GM10266 (cell line): ENCODE measurements around the gene ANKRD40.

Source experiments
- DNase-seq: peaks from one replicate; pipeline ENCODE4 v3.0.0; 2012; ENCODE audit errors: extremely low spot score
- TF ChIP-seq, protein P1 (sequence below): IDR thresholded peaks from 2 replicates; pipeline ENCODE4 v1.5.1; 2012; ENCODE audit warnings: mild to moderate bottlenecking, low read depth; ENCODE audit not compliant: control insufficient read depth, insufficient read depth; ENCODE audit errors: missing control alignments

Gene ANKRD40

DNA sequence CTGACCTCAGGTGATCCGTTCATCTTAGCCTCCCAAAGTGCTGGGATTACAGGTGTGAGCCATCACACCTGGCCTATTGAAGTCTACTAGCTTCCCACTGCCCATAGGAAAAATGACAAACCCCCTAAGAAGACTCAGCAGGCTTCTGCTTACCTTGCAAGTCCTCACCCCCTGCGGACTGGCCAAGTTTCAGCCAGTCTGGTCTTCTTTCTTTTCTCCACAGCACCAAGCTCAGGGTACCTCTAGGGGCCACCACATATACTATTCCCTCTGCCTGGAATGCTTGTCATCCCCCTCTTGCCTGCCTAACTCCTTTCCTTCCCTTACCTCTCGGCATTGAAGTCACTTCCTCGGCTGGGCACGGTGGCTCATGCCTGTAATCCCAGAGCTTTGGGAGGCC is 41.9 kb downstream of the ANKRD40 start:
- no peak for DNase-seq
- TF ChIP-seq, protein P1, sequence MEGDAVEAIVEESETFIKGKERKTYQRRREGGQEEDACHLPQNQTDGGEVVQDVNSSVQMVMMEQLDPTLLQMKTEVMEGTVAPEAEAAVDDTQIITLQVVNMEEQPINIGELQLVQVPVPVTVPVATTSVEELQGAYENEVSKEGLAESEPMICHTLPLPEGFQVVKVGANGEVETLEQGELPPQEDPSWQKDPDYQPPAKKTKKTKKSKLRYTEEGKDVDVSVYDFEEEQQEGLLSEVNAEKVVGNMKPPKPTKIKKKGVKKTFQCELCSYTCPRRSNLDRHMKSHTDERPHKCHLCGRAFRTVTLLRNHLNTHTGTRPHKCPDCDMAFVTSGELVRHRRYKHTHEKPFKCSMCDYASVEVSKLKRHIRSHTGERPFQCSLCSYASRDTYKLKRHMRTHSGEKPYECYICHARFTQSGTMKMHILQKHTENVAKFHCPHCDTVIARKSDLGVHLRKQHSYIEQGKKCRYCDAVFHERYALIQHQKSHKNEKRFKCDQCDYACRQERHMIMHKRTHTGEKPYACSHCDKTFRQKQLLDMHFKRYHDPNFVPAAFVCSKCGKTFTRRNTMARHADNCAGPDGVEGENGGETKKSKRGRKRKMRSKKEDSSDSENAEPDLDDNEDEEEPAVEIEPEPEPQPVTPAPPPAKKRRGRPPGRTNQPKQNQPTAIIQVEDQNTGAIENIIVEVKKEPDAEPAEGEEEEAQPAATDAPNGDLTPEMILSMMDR: no peak

DNA sequence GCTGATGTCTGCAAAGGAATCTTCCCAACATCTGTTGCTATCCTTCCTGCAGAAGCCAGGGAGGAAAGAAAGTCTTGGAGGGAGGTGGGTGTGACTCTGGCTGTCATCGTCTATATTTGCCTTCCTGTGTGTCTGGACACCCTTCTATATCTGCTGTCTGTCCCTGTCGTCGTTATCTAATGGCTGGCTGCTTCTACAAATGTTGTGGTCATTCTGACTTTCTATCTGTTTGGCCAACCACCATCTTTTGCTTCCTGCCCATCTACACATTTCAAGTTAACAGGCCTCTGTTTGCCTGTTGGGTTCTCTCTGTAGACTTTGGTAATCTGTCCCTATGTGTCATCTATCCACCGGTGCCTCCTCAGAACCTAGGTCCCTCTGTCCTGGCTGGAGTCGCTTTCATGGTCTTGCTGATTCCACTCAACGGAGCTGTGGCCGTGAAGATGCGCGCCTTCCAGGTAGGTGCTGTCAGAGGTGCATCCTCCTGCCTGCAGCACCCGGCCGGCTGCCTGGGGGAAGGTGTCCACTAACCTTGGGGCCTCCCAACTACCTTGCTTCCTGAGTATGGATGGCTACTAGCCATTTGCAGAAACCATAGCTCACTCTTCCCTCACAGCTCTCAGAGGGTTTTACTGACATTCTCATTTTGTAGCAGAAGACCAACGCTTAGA is 42.8 kb downstream of the ANKRD40 start:
- no peak for DNase-seq
- TF ChIP-seq, protein P1: no peak

DNA sequence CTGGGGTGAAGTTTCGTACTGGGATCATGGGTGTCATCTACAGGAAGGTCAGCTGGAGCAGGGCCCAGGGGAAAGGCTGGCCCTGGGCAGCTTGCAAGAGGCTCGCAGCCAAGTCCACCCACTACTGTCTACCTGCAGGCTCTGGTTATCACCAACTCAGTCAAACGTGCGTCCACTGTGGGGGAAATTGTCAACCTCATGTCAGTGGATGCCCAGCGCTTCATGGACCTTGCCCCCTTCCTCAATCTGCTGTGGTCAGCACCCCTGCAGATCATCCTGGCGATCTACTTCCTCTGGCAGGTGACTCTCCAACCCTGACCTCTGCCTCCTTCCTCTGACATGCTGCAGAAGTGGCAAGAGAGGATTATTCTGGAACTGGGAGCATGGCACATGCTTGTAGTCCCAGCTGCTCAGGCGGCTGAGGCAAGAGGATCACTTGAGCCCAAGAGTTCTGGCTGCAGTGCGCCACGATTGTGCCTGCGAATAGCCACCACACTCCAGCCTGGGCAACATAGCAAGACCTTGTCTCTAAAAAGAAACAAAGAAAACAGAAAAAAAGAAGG is 43.8 kb downstream of the ANKRD40 start:
- no peak for DNase-seq
- TF ChIP-seq, protein P1: no peak

DNA sequence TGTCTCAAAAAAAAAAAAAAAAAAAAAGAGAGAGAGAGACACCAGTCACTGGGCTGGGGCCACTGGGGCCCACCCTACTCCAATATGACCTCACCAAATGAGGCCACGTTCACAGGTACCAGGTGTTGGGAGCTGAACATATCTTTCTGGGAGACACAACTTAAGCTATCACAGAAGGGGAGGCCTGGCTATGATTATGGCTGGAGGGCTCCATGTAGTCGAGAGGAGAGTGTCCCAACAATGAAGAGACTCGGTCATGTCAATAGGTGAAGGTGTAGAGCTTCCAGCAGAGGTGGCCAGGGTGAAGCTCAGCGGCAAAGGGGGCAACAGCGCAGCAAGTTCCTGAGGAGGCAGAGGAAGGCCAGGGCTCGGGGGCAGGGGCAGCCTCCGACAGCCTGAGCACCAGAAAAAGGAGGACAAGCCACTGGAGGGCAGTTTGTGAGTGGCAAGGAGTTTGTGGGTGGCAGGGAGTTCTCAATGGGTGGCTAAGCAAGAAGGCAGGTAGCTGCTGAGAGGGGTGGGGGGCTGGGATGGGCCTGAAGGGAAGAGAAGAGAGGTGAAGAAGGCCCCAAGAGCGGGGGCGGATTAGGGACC is 45.0 kb downstream of the ANKRD40 start:
- TF ChIP-seq, protein P1: no peak
- no peak for DNase-seq

DNA sequence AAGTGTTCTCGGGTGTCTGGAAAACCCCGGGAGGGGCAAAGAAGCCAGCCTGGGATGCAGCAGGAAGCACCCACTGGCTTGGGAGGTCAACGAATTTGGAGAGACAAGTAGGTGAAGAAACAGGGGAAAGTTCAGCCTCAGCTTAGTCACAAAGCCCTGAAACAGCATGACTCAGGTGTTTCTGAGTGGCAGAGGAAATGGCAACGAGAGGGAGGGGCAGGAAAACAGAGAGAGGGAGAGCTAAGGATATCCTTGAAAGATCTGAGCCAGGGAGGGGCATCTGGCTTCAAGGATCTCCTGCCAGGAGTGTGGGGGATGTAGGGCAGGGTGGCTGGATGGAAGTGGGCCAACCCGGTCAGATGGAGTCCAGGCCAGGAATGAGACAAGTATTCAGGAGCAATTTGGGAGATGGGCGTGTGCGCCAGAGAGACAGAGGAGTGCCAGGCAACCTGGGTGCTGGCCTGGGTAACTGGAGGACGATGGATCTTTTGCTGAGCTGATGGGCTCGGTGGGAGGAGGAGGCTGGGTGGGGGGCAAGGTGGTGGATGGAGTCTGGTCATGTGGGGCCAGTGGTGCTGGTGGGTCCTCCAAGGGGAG is 45.8 kb downstream of the ANKRD40 start:
- DNase-seq: no peak
- TF ChIP-seq, protein P1: no peak

DNA sequence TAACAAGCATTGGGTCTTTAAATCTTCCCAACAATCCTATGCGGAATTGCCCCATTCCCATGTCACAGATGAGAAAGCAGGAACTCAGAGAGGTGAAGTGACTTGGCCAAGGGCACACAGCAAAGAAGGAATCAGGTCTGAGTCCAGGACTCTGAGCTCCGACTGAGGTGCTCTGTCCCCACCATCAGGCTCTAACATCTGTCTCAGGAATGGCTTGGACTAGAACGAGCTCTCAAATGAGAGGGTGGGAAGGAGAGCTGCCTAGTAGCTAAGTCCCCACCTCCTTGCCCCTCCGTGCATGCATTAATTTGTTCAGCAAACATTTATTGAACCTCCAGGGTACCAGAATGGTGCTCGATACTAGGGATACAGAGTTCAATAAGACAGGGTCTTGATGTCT is 46.4 kb downstream of the ANKRD40 start:
- TF ChIP-seq, protein P1: no peak
- DNase-seq: no peak

DNA sequence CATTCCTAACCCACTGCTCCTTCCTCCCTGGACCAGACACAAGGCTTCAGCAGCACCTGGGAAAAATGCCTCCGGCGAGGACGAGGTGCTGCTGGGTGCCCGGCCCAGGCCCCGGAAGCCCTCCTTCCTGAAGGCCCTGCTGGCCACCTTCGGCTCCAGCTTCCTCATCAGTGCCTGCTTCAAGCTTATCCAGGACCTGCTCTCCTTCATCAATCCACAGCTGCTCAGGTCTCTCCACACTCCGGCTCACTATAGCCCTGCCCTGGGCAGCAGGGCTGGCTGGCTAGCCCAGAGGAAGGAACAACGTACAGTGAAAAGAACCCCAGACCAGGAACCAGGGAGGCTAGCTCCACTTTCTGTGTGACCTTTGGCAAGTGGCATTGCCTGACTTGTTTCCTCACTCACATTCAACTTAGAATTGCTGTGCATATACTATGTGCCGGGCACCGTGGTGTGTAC is 46.8 kb downstream of the ANKRD40 start:
- no peak for DNase-seq
- TF ChIP-seq, protein P1: no peak
